ENCODE results near the gene COL6A3. TPM values are rescaled to one million over a fixed set of nuclear protein-coding genes. Genes with fewer than 3 reads are reported as not detected.

Gene COL6A3
- polyA plus RNA-seq, 3 donors: not detected

DNA sequence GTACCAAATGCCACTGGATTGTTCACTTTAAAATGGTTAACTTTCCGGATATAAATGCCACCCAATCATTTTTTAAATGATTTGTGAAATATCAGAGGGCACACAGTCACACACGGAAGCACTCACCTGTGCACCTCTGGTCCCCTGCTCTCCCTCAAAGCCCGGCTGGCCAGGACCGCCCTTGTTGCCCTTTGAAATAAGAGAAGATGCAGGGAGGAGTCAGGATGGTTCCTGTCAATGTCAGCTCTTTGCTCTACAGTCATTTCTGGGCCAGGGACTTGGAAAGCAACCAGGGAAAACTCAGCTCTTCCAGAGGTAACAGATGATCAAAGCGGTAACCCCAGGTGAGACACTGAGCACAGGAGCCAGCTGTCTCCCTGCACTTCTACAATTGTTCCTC, 60.7 kb downstream of the COL6A3 start:
- Histone ChIP-seq H3K4me2 (replicated peaks; ENCODE audit: extremely low read depth, low read length, poor library complexity, severe bottlenecking) (no peak overlapping the region), H3K9me3 (replicated peaks in 1 of 2; ENCODE audit: control insufficient read depth in 1 of 2, insufficient read depth in 1 of 2, low read length in 2 of 2) (no peaks in the 10 kb centered on the region), H3K27ac (ENCODE audit: low read depth in 1 of 2, low read length in 2 of 2) (no peak overlapping the region), H4K20me1 (ENCODE audit: insufficient read depth, low read length) (no peaks in the 10 kb centered on the region), H3K4me3 (replicated peaks in 1 of 3; ENCODE audit: low read depth in 2 of 3, low read length in 3 of 3) (no peak overlapping the region), H3K9ac (ENCODE audit: insufficient read depth, low read length, poor library complexity, severe bottlenecking) (no peak overlapping the region), H2AFZ (ENCODE audit: insufficient read depth, low read depth, low read length, poor library complexity, severe bottlenecking) (no peak overlapping the region), H3K4me1 (ENCODE audit: control insufficient read depth in 1 of 2, insufficient read depth in 2 of 2, low read length in 2 of 2) (no peaks in the 10 kb centered on the region), H3K27me3 (ENCODE audit: control insufficient read depth in 2 of 2, insufficient read depth in 2 of 2, low read length in 2 of 2) (peaks cover 0 to 4% of the 10 kb centered on the region in 2 donors), H3K36me3 (replicated peaks in 1 of 2; ENCODE audit: control insufficient read depth in 1 of 2, insufficient read depth in 2 of 2, low read length in 2 of 2) (no peaks in the 10 kb centered on the region), H3K79me2 (ENCODE audit: insufficient read depth, low read length) (no peaks in the 10 kb centered on the region)
- DNase-seq: no peak
- Mint-ChIP-seq H3K27ac (no peak overlapping the region), H3K9me3 (no peaks in the 10 kb centered on the region), H3K4me1 (no peaks in the 10 kb centered on the region), H3K36me3 (no peaks in the 10 kb centered on the region), H3K4me3 (no peak overlapping the region), H3K27me3 (ENCODE audit: low read depth in 3 of 3) (peaks cover 14 to 20% (median 17%) of the 10 kb centered on the region in 3 donors)
- intact Hi-C loops (cut with micrococcal nuclease): no loop called here
- TF ChIP-seq CTCF (IDR thresholded peaks at IDR 0.05): no peak
- 54% methylated on average over 4 of the region's 5 CpGs for WGBS (ENCODE audit: insufficient coverage)

DNA sequence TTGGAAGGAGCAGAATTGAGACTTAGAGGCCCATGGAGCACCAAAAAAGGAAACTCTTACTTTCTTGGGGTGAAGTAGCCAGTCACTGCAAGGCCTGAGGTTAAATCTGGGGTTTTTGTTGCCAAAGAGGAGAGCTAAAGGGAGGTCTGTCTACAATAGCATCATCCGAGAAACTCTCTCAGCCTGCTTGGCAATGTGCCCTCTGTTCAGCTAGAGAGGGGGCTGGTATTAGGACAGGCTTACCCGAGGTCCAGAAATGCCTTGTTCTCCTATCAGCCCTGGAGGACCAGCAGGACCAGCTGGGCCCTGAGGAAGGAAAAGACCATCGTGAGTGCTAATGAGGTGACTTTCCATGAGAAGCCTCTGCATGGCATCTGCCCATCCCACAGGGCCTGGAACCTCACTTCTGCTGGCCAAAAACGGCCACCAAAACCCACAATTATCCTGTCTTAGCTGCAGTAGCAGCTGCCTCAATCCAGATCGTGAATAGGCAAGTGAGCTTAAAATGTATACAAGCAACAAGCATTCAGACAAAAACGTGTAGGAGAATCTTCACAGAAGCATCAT, 61.6 kb downstream of the COL6A3 start:
- Histone ChIP-seq H3K4me3 (replicated peaks in 1 of 3; ENCODE audit: low read depth in 2 of 3, low read length in 3 of 3) (no peak overlapping the region), H3K9ac (ENCODE audit: insufficient read depth, low read length, poor library complexity, severe bottlenecking) (no peak overlapping the region), H3K4me1 (ENCODE audit: control insufficient read depth in 1 of 2, insufficient read depth in 2 of 2, low read length in 2 of 2) (no peaks in the 10 kb centered on the region), H3K4me2 (replicated peaks; ENCODE audit: extremely low read depth, low read length, poor library complexity, severe bottlenecking) (no peak overlapping the region), H3K27me3 (ENCODE audit: control insufficient read depth in 2 of 2, insufficient read depth in 2 of 2, low read length in 2 of 2) (peaks cover 0 to 4% of the 10 kb centered on the region in 2 donors), H2AFZ (ENCODE audit: insufficient read depth, low read depth, low read length, poor library complexity, severe bottlenecking) (no peak overlapping the region), H3K9me3 (replicated peaks in 1 of 2; ENCODE audit: control insufficient read depth in 1 of 2, insufficient read depth in 1 of 2, low read length in 2 of 2) (no peaks in the 10 kb centered on the region), H3K79me2 (ENCODE audit: insufficient read depth, low read length) (no peaks in the 10 kb centered on the region), H3K27ac (ENCODE audit: low read depth in 1 of 2, low read length in 2 of 2) (no peak overlapping the region), H4K20me1 (ENCODE audit: insufficient read depth, low read length) (no peaks in the 10 kb centered on the region), H3K36me3 (replicated peaks in 1 of 2; ENCODE audit: control insufficient read depth in 1 of 2, insufficient read depth in 2 of 2, low read length in 2 of 2) (no peaks in the 10 kb centered on the region)
- no peak for DNase-seq
- H3K27me3 Mint-ChIP-seq (ENCODE audit: low read depth in 3 of 3): peaks cover 12 to 20% (median 16%) of the 10 kb centered on the region in 3 donors
- no peak overlapping the region for H3K27ac Mint-ChIP-seq
- no peaks in the 10 kb centered on the region for H3K9me3 Mint-ChIP-seq
- no peaks in the 10 kb centered on the region for H3K4me1 Mint-ChIP-seq
- TF ChIP-seq CTCF (IDR thresholded peaks at IDR 0.05): no peak
- 71% methylated on average over 3 of the region's 6 CpGs for WGBS (ENCODE audit: insufficient coverage)
- no peaks in the 10 kb centered on the region for H3K36me3 Mint-ChIP-seq
- H3K4me3 Mint-ChIP-seq: no peak overlapping the region
- intact Hi-C loops (cut with micrococcal nuclease): no loop called here

Measured in CD14-positive monocyte (primary cell).